Measurements from ENCODE around the gene CD109.

DNA sequence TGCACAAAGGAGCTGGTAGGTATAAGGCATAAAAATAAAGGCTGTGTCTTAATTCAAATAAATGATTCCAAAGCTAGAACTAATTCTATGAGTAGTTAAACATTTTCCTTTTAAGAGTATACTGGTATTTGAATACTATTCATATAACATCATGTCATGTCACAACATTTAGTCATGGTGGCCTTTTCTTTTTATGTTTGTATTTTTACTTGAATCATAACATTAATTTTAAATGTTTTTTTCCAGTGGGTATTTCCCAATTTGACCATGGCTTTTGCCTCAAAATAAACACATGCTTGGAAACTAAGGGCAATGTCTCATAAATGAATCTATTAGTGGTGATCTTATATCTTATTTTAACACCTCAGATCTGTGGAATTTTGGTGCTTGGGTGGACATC, 177.1 kb downstream of the CD109 start:
- TF ChIP-seq, protein P1, sequence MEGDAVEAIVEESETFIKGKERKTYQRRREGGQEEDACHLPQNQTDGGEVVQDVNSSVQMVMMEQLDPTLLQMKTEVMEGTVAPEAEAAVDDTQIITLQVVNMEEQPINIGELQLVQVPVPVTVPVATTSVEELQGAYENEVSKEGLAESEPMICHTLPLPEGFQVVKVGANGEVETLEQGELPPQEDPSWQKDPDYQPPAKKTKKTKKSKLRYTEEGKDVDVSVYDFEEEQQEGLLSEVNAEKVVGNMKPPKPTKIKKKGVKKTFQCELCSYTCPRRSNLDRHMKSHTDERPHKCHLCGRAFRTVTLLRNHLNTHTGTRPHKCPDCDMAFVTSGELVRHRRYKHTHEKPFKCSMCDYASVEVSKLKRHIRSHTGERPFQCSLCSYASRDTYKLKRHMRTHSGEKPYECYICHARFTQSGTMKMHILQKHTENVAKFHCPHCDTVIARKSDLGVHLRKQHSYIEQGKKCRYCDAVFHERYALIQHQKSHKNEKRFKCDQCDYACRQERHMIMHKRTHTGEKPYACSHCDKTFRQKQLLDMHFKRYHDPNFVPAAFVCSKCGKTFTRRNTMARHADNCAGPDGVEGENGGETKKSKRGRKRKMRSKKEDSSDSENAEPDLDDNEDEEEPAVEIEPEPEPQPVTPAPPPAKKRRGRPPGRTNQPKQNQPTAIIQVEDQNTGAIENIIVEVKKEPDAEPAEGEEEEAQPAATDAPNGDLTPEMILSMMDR (conservative IDR thresholded peaks at IDR 0.05): no peak
- TF ChIP-seq ZFX (IDR thresholded peaks at IDR 0.05): no peak

Data from C4-2B (cell line).